Measurements from ENCODE around the gene UVSSA. TPM values are rescaled to one million over a fixed set of nuclear protein-coding genes. Genes with fewer than 3 reads are reported as not detected.

Gene UVSSA
- total RNA-seq, 2 donors from 2014 or later, result 50.4 to 61.6 TPM

- H3K27me3 Mint-ChIP-seq (ENCODE audit: insufficient read depth), result peaks cover 45% of the 10 kb centered on the region
- Histone ChIP-seq H3K36me3 (ENCODE audit: control insufficient read depth, insufficient read depth, low read length) (no peaks in the 10 kb centered on the region), H3K9ac (ENCODE audit: extremely low read depth, low read length, poor library complexity, severe bottlenecking) (no peak overlapping the region), H3K9me3 (ENCODE audit: control insufficient read depth, low read length) (no peaks in the 10 kb centered on the region), H3K4me1 (ENCODE audit: control insufficient read depth, insufficient read depth, low read length) (no peaks in the 10 kb centered on the region), H3K4me3 (ENCODE audit: low read length) (no peak overlapping the region), H3K27me3 (ENCODE audit: control insufficient read depth, insufficient read depth, low read length, poor library complexity, severe bottlenecking) (peaks cover 40% of the 10 kb centered on the region), H3K27ac (ENCODE audit: low read depth, low read length) (no peak overlapping the region)
- no peaks in the 10 kb centered on the region for H3K9me3 Mint-ChIP-seq
- WGBS, 2 experiments (ENCODE audit: insufficient coverage in 1 of 2, insufficient read length in 1 of 2), result 78 to 81% methylated on average over 21 to 27 of the region's 27 CpGs
- no peaks in the 10 kb centered on the region for H3K4me1 Mint-ChIP-seq
- no peak overlapping the region for H3K27ac Mint-ChIP-seq
- TF ChIP-seq CTCF (conservative IDR thresholded peaks at IDR 0.05), result no peak
- no peaks in the 10 kb centered on the region for H3K36me3 Mint-ChIP-seq (ENCODE audit: low read depth)
- DNase-seq, result no peak
- H3K4me3 Mint-ChIP-seq, result no peak overlapping the region
Observed at GRCh38 chr4:1416051-1416947, 69.3 kb downstream of the UVSSA start.

GRCh38 chr4:1416948-1417260 lies 69.9 kb downstream of the UVSSA start:
- no peaks in the 10 kb centered on the region for H3K36me3 ChIP-seq (ENCODE audit: control insufficient read depth, insufficient read depth, low read length)
- H3K27me3 ChIP-seq (ENCODE audit: control insufficient read depth, insufficient read depth, low read length, poor library complexity, severe bottlenecking), result peaks cover 34% of the 10 kb centered on the region
- peaks cover 39% of the 10 kb centered on the region for H3K27me3 Mint-ChIP-seq (ENCODE audit: insufficient read depth)
- DNase-seq, result peak; percentile 43
- no peak overlapping the region for H3K4me3 ChIP-seq (ENCODE audit: low read length)
- no peaks in the 10 kb centered on the region for H3K36me3 Mint-ChIP-seq (ENCODE audit: low read depth)
- H3K27ac ChIP-seq (ENCODE audit: low read depth, low read length), result no peak overlapping the region
- no peak overlapping the region for H3K4me3 Mint-ChIP-seq
- H3K9me3 ChIP-seq (ENCODE audit: control insufficient read depth, low read length), result no peaks in the 10 kb centered on the region
- no peaks in the 10 kb centered on the region for H3K9me3 Mint-ChIP-seq
- no peaks in the 10 kb centered on the region for H3K4me1 ChIP-seq (ENCODE audit: control insufficient read depth, insufficient read depth, low read length)
- no peak for TF ChIP-seq CTCF (conservative IDR thresholded peaks at IDR 0.05)
- H3K27ac Mint-ChIP-seq, result no peak overlapping the region
- H3K9ac ChIP-seq (ENCODE audit: extremely low read depth, low read length, poor library complexity, severe bottlenecking), result no peak overlapping the region
- peaks cover 3% of the 10 kb centered on the region for H3K4me1 Mint-ChIP-seq
- WGBS, 2 experiments (ENCODE audit: insufficient coverage in 1 of 2, insufficient read length in 1 of 2), result 76 to 92% methylated on average over 5 to 7 of the region's 7 CpGs

DNA sequence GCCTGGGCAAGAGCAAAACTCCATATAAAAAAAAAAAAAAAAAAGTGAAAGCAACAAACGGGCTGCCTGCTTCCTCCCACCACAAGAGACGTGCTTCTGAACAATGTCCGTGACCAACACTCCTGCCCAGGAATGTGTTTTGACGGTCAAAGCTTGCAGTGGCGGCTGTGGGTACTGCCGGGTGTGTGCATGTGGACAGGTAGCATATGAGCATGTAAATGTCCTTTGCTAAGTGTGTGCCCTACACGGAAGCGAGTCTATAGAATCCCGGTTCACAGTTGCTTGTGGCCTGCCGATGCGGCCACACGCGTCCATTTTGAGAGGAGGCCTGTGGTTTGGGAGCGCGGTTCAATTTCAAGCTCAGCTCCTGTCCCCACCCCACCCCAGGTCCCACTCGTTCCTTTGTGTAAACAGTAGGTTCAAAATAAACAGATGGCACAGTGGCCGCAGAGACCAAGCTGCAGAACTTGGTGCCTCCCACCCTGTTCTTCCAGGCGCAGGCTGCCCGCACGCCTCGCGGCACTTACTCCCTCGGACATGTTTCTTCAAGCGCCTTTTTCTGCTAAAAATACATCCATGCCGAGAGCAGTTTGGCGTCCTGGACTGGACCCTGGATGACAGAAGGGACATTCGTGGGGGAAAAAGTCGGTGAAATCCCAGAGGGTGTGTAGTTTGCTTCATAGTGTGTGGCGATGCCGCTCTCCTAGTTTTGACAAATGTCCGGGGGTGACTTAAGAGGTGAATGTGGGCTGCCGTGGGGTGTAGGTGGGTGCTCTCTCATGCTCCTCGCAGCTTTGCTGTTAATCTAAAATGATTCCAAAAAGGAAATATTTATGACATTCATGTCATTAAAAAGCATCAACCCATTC lies 70.7 kb downstream of the UVSSA start:
- H3K9me3 ChIP-seq (ENCODE audit: control insufficient read depth, low read length), result no peaks in the 10 kb centered on the region
- Mint-ChIP-seq H3K27me3 (ENCODE audit: insufficient read depth) (peaks cover 30% of the 10 kb centered on the region), H3K4me3 (no peak overlapping the region), H3K9me3 (no peaks in the 10 kb centered on the region), H3K36me3 (ENCODE audit: low read depth) (no peaks in the 10 kb centered on the region), H3K4me1 (peaks cover 7% of the 10 kb centered on the region), H3K27ac (no peak overlapping the region)
- no peak overlapping the region for H3K9ac ChIP-seq (ENCODE audit: extremely low read depth, low read length, poor library complexity, severe bottlenecking)
- H3K27me3 ChIP-seq (ENCODE audit: control insufficient read depth, insufficient read depth, low read length, poor library complexity, severe bottlenecking), result peaks cover 25% of the 10 kb centered on the region
- H3K4me1 ChIP-seq (ENCODE audit: control insufficient read depth, insufficient read depth, low read length), result no peaks in the 10 kb centered on the region
- H3K36me3 ChIP-seq (ENCODE audit: control insufficient read depth, insufficient read depth, low read length), result no peaks in the 10 kb centered on the region
- WGBS, 2 experiments (ENCODE audit: insufficient coverage in 1 of 2, insufficient read length in 1 of 2), result 89 to 91% methylated on average over 29 to 33 of the region's 33 CpGs
- TF ChIP-seq CTCF (conservative IDR thresholded peaks at IDR 0.05), result peak; percentile 39
- peak; percentile 53 for DNase-seq
- no peak overlapping the region for H3K4me3 ChIP-seq (ENCODE audit: low read length)
- no peak overlapping the region for H3K27ac ChIP-seq (ENCODE audit: low read depth, low read length)
